ENCODE data around the gene EPAS1.

EPAS1 gene

DNA sequence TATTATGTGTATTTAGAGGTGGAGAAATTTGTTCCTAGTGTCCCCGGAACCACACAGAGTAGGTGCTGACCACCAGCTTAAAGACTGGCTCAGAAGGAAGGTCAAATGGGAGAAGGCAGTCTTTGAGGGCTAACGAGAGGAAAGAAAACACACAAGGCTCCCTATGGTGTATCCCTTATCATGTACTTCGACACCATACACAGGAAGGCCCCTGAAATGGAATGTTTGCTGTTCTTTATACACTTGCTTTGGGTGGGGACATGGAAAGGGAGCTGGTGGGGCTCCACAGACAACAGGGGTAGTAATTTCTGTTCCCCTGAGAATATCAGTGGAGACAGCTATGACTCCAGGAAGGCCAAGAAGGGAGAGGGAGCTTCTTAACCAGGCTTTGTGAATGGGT lies 6.0 kb downstream of the EPAS1 start:
- no peak for DNase-seq

DNA sequence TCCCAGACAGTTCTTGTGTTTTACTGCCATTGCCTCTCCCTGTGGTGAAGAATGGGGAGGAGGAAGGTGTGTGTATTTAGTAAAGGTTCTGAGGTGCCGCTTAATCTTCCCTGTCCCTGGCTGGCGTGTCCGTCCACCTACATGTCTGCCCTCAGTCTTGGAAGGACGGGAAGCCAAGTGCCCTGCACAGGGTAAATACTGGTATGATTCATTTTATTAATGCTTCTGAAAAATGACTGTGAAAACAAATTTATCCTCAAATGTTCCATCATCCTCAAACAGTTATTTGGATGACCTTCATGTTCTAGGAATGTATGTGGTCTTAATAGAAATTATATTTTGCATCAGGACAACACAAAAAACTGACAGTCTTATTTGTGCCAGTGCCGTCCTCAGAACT lies 6.6 kb downstream of the EPAS1 start:
- DNase-seq: no peak

DNA sequence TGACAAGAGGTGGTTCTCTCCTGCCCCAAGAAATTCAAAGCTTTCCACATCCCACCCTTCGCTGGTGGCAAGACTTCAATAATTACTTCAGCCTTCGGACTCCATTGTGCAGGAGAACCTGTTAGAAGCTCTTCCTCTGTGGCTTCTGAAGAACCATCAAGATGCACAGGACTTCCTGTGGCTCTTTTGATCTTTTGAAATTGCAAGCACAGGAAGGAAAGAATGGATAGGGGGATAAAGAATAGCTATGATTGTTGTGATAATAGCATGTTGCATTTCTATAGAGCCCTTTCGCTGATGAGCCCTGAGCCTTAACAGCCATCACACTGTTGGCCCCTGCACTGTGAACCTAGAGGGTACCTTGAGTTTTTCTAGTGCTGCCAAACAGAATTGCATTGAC lies 7.4 kb downstream of the EPAS1 start:
- DNase-seq: no peak

DNA sequence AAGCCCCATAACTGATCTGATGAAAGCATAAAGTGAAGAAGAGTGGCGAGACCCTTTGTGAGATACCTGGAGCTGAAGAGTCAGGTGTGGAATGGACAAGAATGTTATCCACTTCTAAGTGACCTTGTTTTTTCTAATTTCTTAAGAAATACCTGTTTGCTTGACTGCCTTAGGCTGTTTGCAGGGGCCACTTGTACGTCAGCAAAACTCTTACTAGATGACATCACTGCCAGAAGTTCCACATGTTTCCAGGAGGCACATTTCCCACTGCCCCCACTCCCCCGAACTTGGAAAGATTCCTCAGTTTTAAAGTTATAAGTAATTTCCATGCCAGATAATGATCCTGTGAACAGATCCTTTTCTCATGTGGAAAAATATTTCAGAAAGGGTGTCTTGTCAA lies 8.0 kb downstream of the EPAS1 start:
- no peak for DNase-seq

- DNase-seq: no peak
Observed at GRCh38 chr2:46305767-46306166, 8.6 kb downstream of the EPAS1 start.

DNA sequence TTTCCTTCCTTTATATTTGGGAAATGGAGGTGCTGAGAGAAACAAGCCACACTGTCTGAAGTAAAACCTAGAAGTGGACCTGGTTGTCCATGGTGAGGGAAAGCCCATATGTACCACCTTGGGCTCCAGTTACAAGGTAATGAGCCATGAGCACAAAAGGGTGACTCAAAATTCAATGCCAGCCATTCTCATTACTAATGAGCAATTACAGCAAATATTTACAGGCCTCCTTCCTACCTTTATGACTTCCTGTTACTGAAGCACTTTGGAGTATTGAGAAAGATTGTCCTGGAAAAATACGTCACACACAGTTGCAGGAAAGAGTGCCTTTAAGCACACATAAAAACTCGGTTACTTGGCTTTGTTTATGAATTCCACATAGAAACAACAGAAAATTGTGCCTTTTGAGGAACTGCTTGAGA lies 9.1 kb downstream of the EPAS1 start:
- no peak for DNase-seq

DNA sequence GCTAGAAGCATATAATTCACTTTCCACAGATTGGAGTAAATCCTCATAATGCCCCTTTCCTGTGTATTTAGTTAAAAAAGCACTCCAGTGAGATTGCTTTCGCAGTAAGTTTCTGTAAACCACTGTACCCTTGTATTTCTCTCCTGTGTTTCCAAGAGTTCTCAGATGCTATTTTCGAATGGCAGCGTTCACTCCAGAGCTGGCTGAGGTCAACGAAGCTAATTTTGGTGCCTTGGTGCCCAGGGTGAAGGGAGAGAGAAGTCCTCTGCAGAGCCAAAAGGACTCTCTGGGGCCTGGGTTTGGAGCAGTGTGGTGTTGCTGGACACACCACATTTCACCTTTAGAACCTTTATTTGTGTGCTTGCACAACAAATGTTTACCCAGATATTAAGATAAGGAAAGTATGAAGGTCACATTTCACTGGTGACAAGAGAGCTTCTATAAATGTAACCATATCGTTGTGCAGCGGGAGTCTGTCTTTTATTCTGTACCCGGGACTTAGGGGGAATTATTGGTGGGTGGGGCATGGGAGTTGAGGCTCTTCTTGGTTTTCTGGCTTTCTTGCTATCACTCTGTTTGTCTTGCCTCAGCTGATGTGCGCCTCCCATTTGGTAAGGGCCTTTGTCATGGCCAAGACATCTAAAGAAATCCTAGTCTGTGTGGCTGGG lies 9.9 kb downstream of the EPAS1 start:
- no peak for DNase-seq

- no peak for DNase-seq
Observed at GRCh38 chr2:46308081-46308480, 10.9 kb downstream of the EPAS1 start.

- DNase-seq: no peak
Observed at GRCh38 chr2:46308629-46309028, 11.4 kb downstream of the EPAS1 start.

GRCh38 chr2:46309052-46309953 lies 12.1 kb downstream of the EPAS1 start:
- no peak for DNase-seq

GRCh38 chr2:46310446-46310845 lies 13.2 kb downstream of the EPAS1 start:
- no peak for DNase-seq

DNA sequence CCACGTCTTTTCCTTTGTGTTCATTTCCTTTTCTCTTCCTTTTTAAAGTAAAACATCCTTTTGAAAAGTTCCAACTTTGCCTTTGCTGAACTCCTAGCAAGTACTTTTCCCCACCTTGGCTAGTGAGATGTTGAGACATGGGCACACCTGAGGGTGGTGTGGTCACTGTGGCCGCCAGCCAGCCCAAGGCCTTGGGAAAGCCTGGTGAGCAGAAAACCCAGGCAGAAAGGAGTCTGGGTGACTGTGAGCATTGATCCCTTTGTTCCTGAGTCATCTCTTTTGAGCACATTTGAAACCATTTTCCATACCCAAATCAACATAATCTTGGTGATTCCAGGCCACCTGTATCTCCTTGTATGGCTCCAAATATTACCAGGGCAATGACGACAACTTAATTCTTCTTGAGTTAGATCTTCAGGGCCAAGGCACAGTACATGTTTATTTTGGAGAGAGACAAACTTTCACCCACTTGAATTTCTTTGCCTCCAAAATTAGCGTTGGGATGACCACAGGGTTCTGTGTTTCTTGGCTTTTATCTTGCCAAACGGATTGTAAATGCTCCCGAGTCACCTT lies 14.5 kb downstream of the EPAS1 start:
- no peak for DNase-seq

GRCh38 chr2:46313063-46313462 lies 15.9 kb downstream of the EPAS1 start:
- no peak for DNase-seq

DNA sequence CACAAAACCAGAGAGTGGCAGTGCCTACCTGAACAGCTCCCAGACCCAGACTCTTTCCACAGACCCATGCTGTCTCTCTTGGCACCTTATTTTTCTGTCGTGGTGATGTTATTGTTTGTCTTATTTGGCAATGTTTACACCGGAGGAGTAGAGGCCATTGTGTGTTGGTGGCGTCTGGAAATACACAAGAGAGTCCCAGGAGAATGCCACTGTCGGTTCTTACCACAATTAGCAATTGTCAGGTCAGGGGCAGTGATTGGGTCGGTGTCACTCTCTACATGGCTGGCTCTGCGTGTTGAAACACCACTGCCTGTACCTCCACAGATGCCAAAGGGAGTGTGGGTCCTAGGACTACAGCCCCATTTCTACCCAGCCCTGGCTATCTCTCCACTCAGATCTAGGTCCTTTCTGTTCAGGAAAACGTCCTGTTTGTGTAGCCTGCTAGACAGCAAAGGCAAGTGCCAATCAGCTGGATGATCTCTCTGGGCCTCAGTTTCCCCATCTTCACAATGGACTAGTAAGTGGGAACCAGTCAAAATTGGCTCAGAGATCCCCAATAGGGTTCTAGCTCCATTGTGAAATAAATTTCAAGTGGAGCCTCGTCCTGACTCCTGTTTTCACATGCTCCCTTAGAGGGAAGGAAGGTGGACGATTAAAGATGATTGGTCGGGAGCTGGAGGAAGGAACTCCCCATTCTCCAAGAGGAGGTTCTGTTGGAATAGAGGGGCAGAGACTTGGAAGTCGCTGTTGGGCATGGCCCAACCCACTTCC lies 17.0 kb downstream of the EPAS1 start:
- DNase-seq: no peak

DNA sequence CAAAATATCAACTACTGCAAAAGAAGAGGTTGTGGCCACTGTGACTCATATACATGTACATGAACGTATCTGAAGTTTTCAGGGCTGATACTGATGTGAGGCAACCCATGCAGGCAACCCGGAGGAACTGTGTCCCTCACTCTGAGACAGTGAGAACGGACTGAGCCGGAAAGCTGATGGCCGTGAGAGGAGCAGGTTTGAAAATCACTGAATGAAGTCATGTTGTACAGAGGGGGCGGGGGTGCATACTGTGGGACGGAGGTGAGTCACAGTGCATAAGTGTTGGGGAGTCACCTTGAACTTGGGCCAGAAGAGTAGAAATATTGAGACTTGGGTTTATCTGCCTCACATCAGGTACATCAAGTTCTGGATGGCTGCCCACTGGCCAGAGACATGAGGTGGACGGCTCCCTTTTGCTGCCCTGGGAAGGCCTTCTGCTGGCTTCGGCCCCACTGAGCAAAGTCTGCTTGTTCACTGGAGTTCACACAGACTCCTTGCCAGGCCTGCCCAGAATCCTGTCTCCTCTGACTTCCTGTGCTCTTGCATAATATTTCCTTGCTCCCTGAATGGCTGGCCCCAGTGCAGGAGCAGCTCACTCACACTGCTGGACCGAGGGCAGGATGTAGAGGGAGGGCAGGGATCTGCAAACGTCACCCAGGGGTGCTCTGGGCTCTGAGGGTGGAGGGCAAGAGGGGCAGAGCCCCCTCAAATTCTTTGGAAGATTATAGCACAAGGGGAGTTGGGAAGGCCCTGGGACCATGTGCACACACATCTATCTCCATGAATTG lies 18.1 kb downstream of the EPAS1 start:
- DNase-seq: no peak

- DNase-seq: no peak
Observed at GRCh38 chr2:46317094-46317486, 19.9 kb downstream of the EPAS1 start.

DNA sequence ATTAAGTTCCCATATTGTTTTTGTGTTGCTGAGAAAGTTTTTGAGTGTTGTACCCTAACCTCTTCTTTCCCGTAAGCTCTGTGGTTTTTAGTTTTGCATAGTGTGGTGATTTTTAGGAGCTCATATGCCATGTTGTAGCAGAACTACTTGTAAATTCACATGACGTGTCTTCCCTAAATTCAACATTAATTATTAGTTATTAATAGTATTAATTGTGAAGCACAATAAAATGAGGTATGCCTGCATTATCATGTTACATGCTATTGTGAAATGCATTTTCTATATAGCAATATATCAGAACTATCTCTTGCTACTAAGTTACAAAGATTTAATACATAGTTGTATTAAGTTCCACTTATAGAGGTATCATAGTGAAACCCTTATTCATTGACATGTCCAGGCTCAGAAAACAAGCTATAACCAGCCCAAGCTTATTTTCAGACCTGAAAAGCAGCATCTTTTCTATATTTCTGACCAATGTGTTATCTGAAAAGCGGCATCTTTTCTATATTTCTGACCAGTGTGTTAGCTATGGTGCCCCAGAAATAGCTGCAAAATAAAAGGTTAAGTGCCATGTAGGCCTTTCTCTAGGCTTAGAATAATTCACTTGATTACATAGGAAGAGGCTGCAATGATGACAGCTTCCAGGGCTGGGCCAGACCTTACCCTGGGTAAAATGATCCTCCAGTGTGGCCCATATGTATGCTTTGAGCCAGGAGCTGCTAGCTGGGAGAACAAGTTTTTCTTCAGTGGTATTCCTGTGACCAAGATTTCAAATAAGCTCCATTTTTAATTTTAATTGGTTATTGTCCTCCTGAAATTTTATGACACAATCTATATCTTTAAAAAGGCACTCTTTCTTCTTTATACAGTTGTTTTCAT lies 21.6 kb downstream of the EPAS1 start:
- DNase-seq: no peak

DNA sequence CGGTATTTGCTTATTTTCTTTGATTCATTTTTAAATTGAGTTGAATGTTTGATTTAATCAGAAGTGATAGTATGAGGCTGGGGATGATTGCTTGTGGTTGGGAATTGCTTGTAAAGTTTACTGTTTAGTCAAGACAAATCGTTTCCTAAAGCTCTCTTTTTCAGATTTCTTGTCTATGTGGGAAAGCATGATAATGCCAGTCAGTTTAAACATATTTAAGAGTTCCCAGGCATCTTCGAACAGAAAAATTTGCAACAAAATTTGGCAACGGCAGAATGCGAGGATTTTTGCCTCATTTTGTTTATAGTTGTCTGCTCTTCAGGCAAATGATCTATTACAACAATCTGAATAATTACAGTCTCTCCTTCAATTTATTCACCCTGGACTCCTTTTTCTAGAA lies 22.5 kb downstream of the EPAS1 start:
- DNase-seq: no peak

GRCh38 chr2:46320141-46320567 lies 22.9 kb downstream of the EPAS1 start:
- DNase-seq: no peak

DNA sequence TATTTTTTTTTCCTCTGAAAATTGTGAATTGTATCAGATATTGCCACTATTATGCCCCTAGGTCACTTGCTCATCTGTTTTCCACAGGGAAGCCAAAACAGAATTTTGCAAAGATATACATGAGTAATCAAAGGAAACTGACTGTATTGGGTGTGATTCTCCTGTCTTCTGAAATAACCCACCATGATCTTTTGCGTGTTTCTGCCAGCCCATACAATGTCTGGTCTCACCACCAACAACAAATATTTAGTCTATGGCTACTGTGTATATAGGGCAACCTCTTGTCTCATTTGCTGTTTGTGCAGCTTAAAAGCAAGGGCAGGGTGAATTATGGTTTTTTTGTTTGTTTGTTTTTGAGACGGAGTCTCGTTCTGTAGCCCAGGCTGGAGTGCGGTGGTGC lies 26.5 kb downstream of the EPAS1 start:
- DNase-seq: no peak
